H1 (cell line): Measurements from ENCODE around the gene VPS35L. TPM values are rescaled to one million over a fixed set of nuclear protein-coding genes. Genes with fewer than 3 reads are reported as not detected.

ENCODE experiments used
- CTCF ChIA-PET: fragments of 300-600 bp; sonication (Branson Sonifier 250); formaldehyde crosslinking; loops from one replicate; lab custom pipeline; 2021; ENCODE audit not compliant: partially characterized antibody; lab: Charles Lee
- POLR2A ChIA-PET: fragments of 300-600 bp; sonication (Branson Sonifier 250); formaldehyde crosslinking; loops from one replicate; lab custom pipeline; 2021; ENCODE audit warnings: inconsistent platforms; ENCODE audit not compliant: partially characterized antibody; lab: Charles Lee
- DNase-seq, 2 experiments: peaks; one replicate each; pipeline versions ENCODE4 v3.0.0 to v3.0.0-alpha.2; 2010 to 2022; ENCODE audit warnings: low spot score in 2 of 2, low read depth in 1 of 2, mixed read lengths in 1 of 2
- FAIRE-seq: peaks from 2 replicates; lab custom pipeline; 2011; peaks lifted over from hg19 to GRCh38; lab: Jason Lieb, UNC
- H2AFZ ChIP-seq: 2 replicates; pipeline ENCODE4 v1.8.1; 2012; ENCODE audit warnings: low read length, inconsistent platforms
- H2AK5ac ChIP-seq: 2 replicates; pipeline ENCODE4 v1.6.1; 2013; ENCODE audit warnings: low read depth, low read length
- H2BK120ac ChIP-seq: replicated peaks from 2 replicates; pipeline ENCODE3; 2013; ENCODE audit warnings: low read depth, low read length, inconsistent platforms
- H2BK12ac ChIP-seq: 2 replicates; pipeline ENCODE4 v1.6.1; 2013; ENCODE audit warnings: low read depth, low read length
- H2BK15ac ChIP-seq: 2 replicates; pipeline ENCODE4 v1.6.1; 2013; ENCODE audit warnings: low read length
- H2BK20ac ChIP-seq: 2 replicates; pipeline ENCODE4 v1.6.1; 2013; ENCODE audit warnings: low read length
- H2BK5ac ChIP-seq: 2 replicates; pipeline ENCODE4 v1.6.1; 2013; ENCODE audit warnings: low read depth, low read length
- H3K14ac ChIP-seq: 2 replicates; pipeline ENCODE4 v1.6.1; 2013; ENCODE audit warnings: inconsistent platforms; ENCODE audit not compliant: insufficient read length
- H3K18ac ChIP-seq: 2 replicates; pipeline ENCODE4 v1.6.1; 2013; ENCODE audit warnings: low read length; ENCODE audit errors: extremely low read depth
- H3K23ac ChIP-seq: 2 replicates; pipeline ENCODE4 v1.6.1; 2013; ENCODE audit warnings: inconsistent platforms; ENCODE audit not compliant: insufficient read length
- H3K23me2 ChIP-seq: 2 replicates; pipeline ENCODE4 v1.6.1; 2013; ENCODE audit warnings: low read depth, low read length
- H3K27ac ChIP-seq: 2 replicates; pipeline ENCODE4 v1.6.1; 2011; ENCODE audit warnings: low read depth, low read length, inconsistent platforms
- H3K27me3 ChIP-seq, 4 experiments: replicated peaks in 1 of 4; 1 replicate in 1 of 4; 2 replicates in 3 of 4; pipeline versions ENCODE4 v1.6.1 to v1.8.1; 2011 to 2013; ENCODE audit warnings: low read length in 3 of 4, mild to moderate bottlenecking in 3 of 4, inconsistent platforms in 2 of 4, mixed read lengths in 2 of 4, moderate library complexity in 1 of 4; ENCODE audit not compliant: control insufficient read depth in 3 of 4, insufficient read depth in 3 of 4; ENCODE audit errors: extremely low read depth in 1 of 4
- H3K36me3 ChIP-seq, 4 experiments: 2 replicates each; pipeline versions ENCODE4 v1.6.1 to v1.8.1; 2011 to 2013; ENCODE audit warnings: mild to moderate bottlenecking in 4 of 4, low read length in 3 of 4, moderate library complexity in 2 of 4, control low read depth in 1 of 4, inconsistent platforms in 1 of 4; ENCODE audit not compliant: insufficient read depth in 4 of 4, control insufficient read depth in 2 of 4
- H3K4ac ChIP-seq: replicated peaks from 2 replicates; pipeline ENCODE3; 2013; ENCODE audit warnings: low read length, low read depth, mixed read lengths, inconsistent platforms; ENCODE audit not compliant: insufficient read length
- H3K4me1 ChIP-seq, 4 experiments: replicated peaks in 1 of 4; 1 replicate in 1 of 4; 2 replicates in 3 of 4; pipeline versions ENCODE4 v1.6.1 to v1.8.1; 2011 to 2013; ENCODE audit warnings: low read length in 3 of 4, inconsistent platforms in 2 of 4, mixed read lengths in 1 of 4; ENCODE audit not compliant: insufficient read depth in 4 of 4, control insufficient read depth in 3 of 4
- H3K4me2 ChIP-seq, 2 experiments: 2 replicates each; pipeline versions ENCODE4 v1.6.1 to v1.8.1; 2011 to 2013; ENCODE audit warnings: low read depth in 2 of 2, low read length in 2 of 2, control low read depth in 1 of 2, inconsistent platforms in 1 of 2, mild to moderate bottlenecking in 1 of 2; ENCODE audit not compliant: insufficient read depth in 1 of 2
- H3K4me3 ChIP-seq, 4 experiments: fragments of 200-600, 300-600 bp in 1 of 4; sonication (generic), shearing (Covaris generic), sonication (Bioruptor Twin) in 1 of 4; 2 replicates each; pipeline versions ENCODE4 v1.5.1 to v1.8.1; 2011 to 2016; ENCODE audit warnings: low read length in 4 of 4, low read depth in 3 of 4, control low read depth in 2 of 4, inconsistent platforms in 2 of 4, mild to moderate bottlenecking in 2 of 4, mixed read lengths in 1 of 4, moderate library complexity in 1 of 4; ENCODE audit not compliant: insufficient read depth in 2 of 4; ENCODE audit errors: extremely low read depth in 1 of 4
- H3K56ac ChIP-seq: replicated peaks from 2 replicates; pipeline ENCODE3; 2013; ENCODE audit warnings: low read depth, mild to moderate bottlenecking, mixed read lengths, low read length, inconsistent platforms; ENCODE audit not compliant: insufficient read length
- H3K79me1 ChIP-seq: 2 replicates; pipeline ENCODE4 v1.6.1; 2013; ENCODE audit warnings: low read depth, low read length, control low read depth
- H3K79me2 ChIP-seq, 2 experiments: 2 replicates each; pipeline versions ENCODE4 v1.6.1 to v1.8.1; 2012 to 2013; ENCODE audit warnings: low read length in 2 of 2, mild to moderate bottlenecking in 2 of 2, inconsistent platforms in 1 of 2; ENCODE audit not compliant: insufficient read depth in 2 of 2, control insufficient read depth in 1 of 2
- H3K9ac ChIP-seq, 4 experiments: replicated peaks in 1 of 4; 1 replicate in 1 of 4; 2 replicates in 3 of 4; pipeline versions ENCODE4 v1.6.1 to v1.8.1; 2011 to 2013; ENCODE audit warnings: low read depth in 3 of 4, low read length in 3 of 4, control low read depth in 2 of 4, mild to moderate bottlenecking in 2 of 4, moderate library complexity in 2 of 4, inconsistent platforms in 1 of 4; ENCODE audit errors: extremely low read depth in 1 of 4
- H3K9me3 ChIP-seq, 2 experiments: 2 replicates each; pipeline versions ENCODE4 v1.6.1 to v1.8.1; 2012 to 2013; ENCODE audit warnings: mild to moderate bottlenecking in 2 of 2, moderate library complexity in 2 of 2, control low read depth in 1 of 2, inconsistent platforms in 1 of 2, low read depth in 1 of 2, low read length in 1 of 2, mixed read lengths in 1 of 2; ENCODE audit not compliant: insufficient read depth in 2 of 2
- H4K20me1 ChIP-seq, 2 experiments: replicated peaks in 1 of 2; 2 replicates each; pipeline versions ENCODE3 to v1.8.1; 2011 to 2013; ENCODE audit warnings: inconsistent platforms in 2 of 2, low read length in 2 of 2, mild to moderate bottlenecking in 1 of 2; ENCODE audit not compliant: insufficient read depth in 2 of 2, control insufficient read depth in 1 of 2
- H4K5ac ChIP-seq: 2 replicates; pipeline ENCODE4 v1.6.1; 2013; ENCODE audit warnings: low read length, low read depth, mixed read lengths, inconsistent platforms; ENCODE audit not compliant: insufficient read length
- H4K8ac ChIP-seq: 2 replicates; pipeline ENCODE4 v1.8.0; 2013; ENCODE audit warnings: mild to moderate bottlenecking, moderate library complexity, low read length, inconsistent platforms; ENCODE audit not compliant: insufficient read depth; ENCODE audit errors: extremely low read depth
- H4K91ac ChIP-seq: replicated peaks from 2 replicates; pipeline ENCODE3; 2013; ENCODE audit warnings: low read length, mixed read lengths, inconsistent platforms; ENCODE audit not compliant: insufficient read length
- BRCA1 ChIP-seq: IDR thresholded peaks from 2 replicates; pipeline ENCODE4 v1.6.1; 2012; ENCODE audit warnings: low read depth, low read length, improper control_type of control experiment
- RXRA ChIP-seq: IDR thresholded peaks from 2 replicates; pipeline ENCODE4 v1.6.1; 2011; ENCODE audit warnings: low read depth, mild to moderate bottlenecking, low read length, moderate library complexity; ENCODE audit not compliant: insufficient read depth
- TBP ChIP-seq: IDR thresholded peaks from 2 replicates; pipeline ENCODE4 v1.6.1; 2011; ENCODE audit warnings: low read depth, low read length, improper control_type of control experiment
- WGBS, 2 experiments: shearing (Covaris generic) in 1 of 2; methylation state at CpG; one replicate each; pipeline versions ENCODE4 v1.1.6 to v1.1.7; 2013 to 2015; ENCODE audit warnings: low lambda C conversion rate in 2 of 2, mixed read lengths in 2 of 2, inconsistent platforms in 1 of 2, low coverage in 1 of 2, missing lambda C conversion rate in 1 of 2; ENCODE audit not compliant: insufficient replicate concordance in 2 of 2, insufficient coverage in 1 of 2, insufficient read length in 1 of 2; ENCODE audit errors: extremely low coverage in 1 of 2, missing lambda C conversion rate in 1 of 2; 5-methylcytosine and 5-hydroxymethylcytosine counted together
- polyA plus RNA-seq, 7 experiments: library from polyadenylated mRNA; depleted of rRNA in 3 of 7; stranded (reverse) in 5 of 7; unstranded in 2 of 7; fragments of >200 nt in 5 of 7; fragments of 200-250 nt in 2 of 7; gene quantifications; 1 replicate in 5 of 7; 2 replicates in 1 of 7; 4 replicates in 1 of 7; pipeline versions ENCODE4 v1.2.1 to v1.2.3, GENCODE V29; 2011 to 2013; ENCODE audit warnings: missing spikeins in 2 of 7, mixed read lengths in 2 of 7
- total RNA-seq: library from RNA; stranded (reverse); fragmentation: NEBNext Ultra II Directional; extraction: Animal tissue kit (Norgen Biotek cat#: 25700); gene quantifications from 2 replicates; pipeline ENCODE4 v1.2.1, GENCODE V29; 2021

VPS35L gene
- total and polyA plus RNA-seq, 2 of the 8 experiments (the other 6 are each of a cell fraction or from before 2014, with no cell fraction given): 31.5 to 57.1 TPM

DNA sequence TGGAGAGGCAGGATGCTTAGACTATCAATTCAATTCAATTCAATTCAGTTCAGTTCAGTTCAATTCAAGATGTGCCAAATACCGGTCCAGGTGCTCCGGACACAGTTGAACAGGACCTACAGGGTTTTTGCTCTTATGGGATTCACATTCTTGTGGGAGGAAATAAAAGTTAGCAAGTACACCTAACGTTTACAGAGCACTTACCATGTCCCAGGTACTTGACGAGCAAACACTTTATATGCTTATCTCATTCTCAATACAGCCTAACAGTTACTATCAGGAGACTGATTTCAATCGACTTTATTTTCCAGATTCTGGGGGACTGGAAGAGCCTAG lies 33.1 kb upstream of the VPS35L start:
- no peaks in the 10 kb centered on the region for H3K27me3 ChIP-seq
- no peak for DNase-seq
- no peak overlapping the region for H2BK20ac ChIP-seq
- H3K56ac ChIP-seq: no peak overlapping the region
- H4K5ac ChIP-seq: no peak overlapping the region
- H3K23ac ChIP-seq: no peak overlapping the region
- no peak overlapping the region for H2BK15ac ChIP-seq
- peaks cover 5 to 17% (median 11%) of the 10 kb centered on the region in 4 experiments; a peak in 6 of 7 replicates for H3K4me1 ChIP-seq
- no peak overlapping the region for H3K9ac ChIP-seq
- no peak overlapping the region for H2BK120ac ChIP-seq
- 59% methylated on average over 5 of the region's 5 CpGs; no CpG with 5 or more reads in 1 of the 2 experiments for WGBS, 2 experiments
- peak overlapping the region; percentile 11 for H3K27ac ChIP-seq
- H4K8ac ChIP-seq: no peak overlapping the region
- H3K23me2 ChIP-seq: peaks cover 8% of the 10 kb centered on the region
- no peak for TF ChIP-seq BRCA1
- no peak for TF ChIP-seq TBP
- TF ChIP-seq RXRA: no peak
- TF ChIP-seq, all 59 proteins: peak for 0
- no peaks in the 10 kb centered on the region for H3K9me3 ChIP-seq
- no peak for FAIRE-seq
- H3K79me2 ChIP-seq: peaks cover 3 to 62% of the 10 kb centered on the region in 2 experiments; a peak in 3 of 4 replicates
- H2BK12ac ChIP-seq: no peak overlapping the region
- no peak overlapping the region for H3K4ac ChIP-seq
- H3K4me2 ChIP-seq: peak overlapping the region; percentile 81 to 97
- ChIA-PET CTCF (no interaction called here), POLR2A (no interaction called here)
- peaks cover 0 to 3% (median under 1%) of the 10 kb centered on the region in 4 experiments; a peak in 1 of 8 replicates for H3K36me3 ChIP-seq
- no peak overlapping the region for H3K14ac ChIP-seq
- H3K4me3 ChIP-seq: peak overlapping the region in 2 of 4 experiments; percentile 85 to 87; a peak in 4 of 8 replicates
- H2AFZ ChIP-seq: peak overlapping the region; percentile 86
- H4K20me1 ChIP-seq: peaks cover 2% of the 10 kb centered on the region in 2 experiments
- H3K18ac ChIP-seq: 0 out of 2 replicates have a peak overlapping the region, but pooled peaks have one; percentile 9
- H2AK5ac ChIP-seq: no peak overlapping the region
- no peak overlapping the region for H4K91ac ChIP-seq
- no peak overlapping the region for H2BK5ac ChIP-seq
- peaks cover 5% of the 10 kb centered on the region; the same call in 1 of the 2 replicates for H3K79me1 ChIP-seq
